Kidney epithelial cell (primary cell): ENCODE results near the gene ATP13A1. TPM values are rescaled to one million over a fixed set of nuclear protein-coding genes. Genes with fewer than 3 reads are reported as not detected.

Source experiments
- DNase-seq: peaks from one replicate; pipeline ENCODE4 v3.0.0-alpha.2; 2010; ENCODE audit warnings: low read depth
- H3K27me3 ChIP-seq: 2 replicates; pipeline ENCODE4 v1.6.0; 2011; ENCODE audit warnings: low read length; ENCODE audit not compliant: control insufficient read depth, insufficient read depth
- H3K36me3 ChIP-seq: 2 replicates; pipeline ENCODE4 v1.5.1; 2011; ENCODE audit warnings: low read length; ENCODE audit not compliant: control insufficient read depth, insufficient read depth
- H3K4me3 ChIP-seq: 2 replicates; pipeline ENCODE4 v1.5.1; 2011; ENCODE audit warnings: low read depth, mild to moderate bottlenecking, control low read depth, low read length
- CTCF ChIP-seq: IDR thresholded peaks from 2 replicates; pipeline ENCODE4 v1.5.1; 2011; ENCODE audit warnings: mild to moderate bottlenecking, moderate library complexity, low read length, control low read depth, inconsistent platforms; ENCODE audit not compliant: insufficient read depth, poor library complexity, severe bottlenecking
- total RNA-seq: library from RNA; depleted of rRNA; stranded (reverse); fragments of >200 nt; gene quantifications from 2 replicates; pipeline ENCODE4 v1.2.3, GENCODE V29; 2015

Gene ATP13A1
- total RNA-seq, 1 donor from 2014 or later, result 76.9 TPM

- H3K27me3 ChIP-seq, result no peaks in the 10 kb centered on the region
- H3K4me3 ChIP-seq, result no peak overlapping the region
- TF ChIP-seq CTCF, result no peak
- no peaks in the 10 kb centered on the region for H3K36me3 ChIP-seq
- no peak for DNase-seq
Measured at GRCh38 chr19:19659646-19660245, 3.7 kb downstream of the ATP13A1 start.

- no peak for DNase-seq
- peaks cover 3% of the 10 kb centered on the region for H3K36me3 ChIP-seq
- no peak overlapping the region for H3K4me3 ChIP-seq
- no peaks in the 10 kb centered on the region for H3K27me3 ChIP-seq
- TF ChIP-seq CTCF, result no peak
Measured at GRCh38 chr19:19657397-19657783, 6.1 kb downstream of the ATP13A1 start.

- H3K27me3 ChIP-seq, result no peaks in the 10 kb centered on the region
- DNase-seq, result no peak
- H3K36me3 ChIP-seq, result peaks cover 3% of the 10 kb centered on the region
- no peak for TF ChIP-seq CTCF
- no peak overlapping the region for H3K4me3 ChIP-seq
Measured at GRCh38 chr19:19656451-19657396, 6.8 kb downstream of the ATP13A1 start.

DNA sequence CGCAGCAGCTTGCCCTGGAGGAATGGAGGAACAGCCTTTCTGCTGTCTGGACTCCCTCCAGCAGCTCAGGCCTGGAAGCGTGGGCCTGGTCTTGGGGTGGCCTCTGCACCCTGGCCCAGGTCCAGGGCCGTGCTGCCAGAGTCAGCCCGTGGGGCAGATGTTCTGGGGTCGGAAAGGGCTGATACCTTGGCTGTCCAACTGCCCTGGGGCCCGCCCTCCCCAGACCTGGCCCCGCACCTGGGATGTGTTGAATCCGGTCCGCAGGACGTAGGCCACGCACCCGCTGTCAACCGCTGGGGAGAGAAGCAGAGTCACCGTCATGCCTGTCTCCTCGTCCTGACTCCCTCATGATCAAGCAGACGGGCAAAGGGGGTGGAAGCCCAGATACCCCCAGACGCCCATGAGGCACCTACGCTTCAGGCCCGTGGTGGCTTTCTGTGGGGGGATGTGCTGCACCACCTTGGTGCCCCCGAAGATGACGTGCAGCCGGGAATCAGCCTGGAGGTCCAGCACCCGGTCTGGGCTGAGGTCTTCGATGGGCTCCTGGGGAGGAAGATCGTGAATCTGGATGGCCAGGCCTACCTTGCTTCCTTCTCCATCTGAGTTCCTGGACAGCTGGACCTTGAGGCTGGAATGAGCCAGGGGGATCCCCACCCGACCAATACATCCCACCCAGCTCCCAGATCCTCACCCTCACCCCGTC lies 7.7 kb downstream of the ATP13A1 start:
- no peak for DNase-seq
- no peak for TF ChIP-seq CTCF
- Histone ChIP-seq H3K27me3 (no peaks in the 10 kb centered on the region), H3K36me3 (peaks cover 3% of the 10 kb centered on the region), H3K4me3 (no peak overlapping the region)

DNA sequence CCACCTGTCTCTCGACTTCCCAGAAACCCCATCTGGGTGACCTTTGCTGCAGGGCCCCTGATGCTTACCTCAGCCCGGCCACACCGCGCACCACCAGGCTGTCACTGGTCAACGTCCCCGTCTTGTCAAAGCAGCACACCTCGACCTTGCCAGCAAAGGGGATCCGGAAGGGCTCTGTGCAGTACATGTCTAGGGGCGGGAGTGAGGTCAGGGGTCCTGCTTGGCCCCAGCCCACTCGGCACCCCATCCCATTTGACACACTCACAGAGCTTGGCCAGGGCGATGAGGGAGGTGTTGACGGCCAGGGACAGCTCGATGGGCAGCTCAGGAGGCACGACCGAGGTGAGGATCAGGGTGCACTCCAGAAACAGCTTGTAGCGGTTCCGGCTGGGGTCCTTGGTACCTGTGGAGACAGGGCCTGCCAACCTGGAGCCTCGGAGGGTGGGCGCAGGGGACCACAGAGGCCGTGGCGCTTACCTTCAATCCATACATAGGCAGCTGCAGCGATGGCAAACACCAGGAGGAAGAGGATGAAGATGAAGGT lies 8.4 kb downstream of the ATP13A1 start:
- Histone ChIP-seq H3K27me3 (no peaks in the 10 kb centered on the region), H3K36me3 (peaks cover 3% of the 10 kb centered on the region), H3K4me3 (no peak overlapping the region)
- TF ChIP-seq CTCF, result no peak
- DNase-seq, result no peak
